ENCODE data around the gene CDT1.

- TF ChIP-seq EZH2phosphoT487 (IDR thresholded peaks at IDR 0.05; ENCODE audit: insufficient read depth, low read depth), result no peak
- TF ChIP-seq EZH2 (IDR thresholded peaks at IDR 0.05; ENCODE audit: insufficient read depth, poor library complexity, severe bottlenecking), result no peak
These were observed 39.7 kb downstream of the CDT1 start for GRCh38 chr16:88843256-88843655.
